ENCODE data around the gene GGA1.

GGA1 gene

GRCh38 chr22:37630839-37631435 is 22.3 kb downstream of the GGA1 start:
- no peak overlapping the region for H3K4me3 ChIP-seq (ENCODE audit: low read depth in 1 of 2, low read length in 2 of 2)
- TF ChIP-seq CTCF (IDR thresholded peaks at IDR 0.05; ENCODE audit: borderline replicate concordance, extremely low read depth, low read length, poor library complexity, severe bottlenecking) = no peak
- no peaks in the 10 kb centered on the region for H3K9me3 ChIP-seq (ENCODE audit: insufficient read depth, low read length, severe bottlenecking)
- no peak overlapping the region for H3K9ac ChIP-seq (ENCODE audit: low read depth, low read length)
- peaks cover 2% of the 10 kb centered on the region; the same call in 1 of the 2 replicates for H3K4me1 ChIP-seq (ENCODE audit: insufficient read depth, low read length)
- H4K20me1 ChIP-seq (ENCODE audit: insufficient read depth, low read length) = peaks cover 7% of the 10 kb centered on the region
- no peak for ATAC-seq (ENCODE audit: insufficient read depth, low read depth)
- H3K27me3 ChIP-seq (ENCODE audit: insufficient read depth, low read length, poor library complexity) = no peaks in the 10 kb centered on the region
- no peaks in the 10 kb centered on the region for H3K79me2 ChIP-seq (ENCODE audit: insufficient read depth, low read length)
- H2AFZ ChIP-seq (ENCODE audit: low read depth, low read length) = no peak overlapping the region
- H3K27ac ChIP-seq (ENCODE audit: low read length) = no peak overlapping the region
- DNase-seq = no peak
- H3K4me2 ChIP-seq (ENCODE audit: insufficient read depth, low read length) = no peak overlapping the region
- peaks cover 46% of the 10 kb centered on the region for H3K36me3 ChIP-seq (ENCODE audit: insufficient read depth, low read length)

- Histone ChIP-seq H3K79me2 (ENCODE audit: insufficient read depth, low read length) (no peaks in the 10 kb centered on the region), H3K27me3 (ENCODE audit: insufficient read depth, low read length, poor library complexity) (no peaks in the 10 kb centered on the region), H2AFZ (ENCODE audit: low read depth, low read length) (no peak overlapping the region), H3K36me3 (ENCODE audit: insufficient read depth, low read length) (peaks cover 43% of the 10 kb centered on the region), H4K20me1 (ENCODE audit: insufficient read depth, low read length) (peaks cover 7% of the 10 kb centered on the region), H3K9ac (ENCODE audit: low read depth, low read length) (no peak overlapping the region), H3K4me1 (ENCODE audit: insufficient read depth, low read length) (peaks cover 9% of the 10 kb centered on the region), H3K4me2 (ENCODE audit: insufficient read depth, low read length) (no peak overlapping the region), H3K4me3 (ENCODE audit: low read depth in 1 of 2, low read length in 2 of 2) (no peak overlapping the region), H3K27ac (ENCODE audit: low read length) (no peak overlapping the region), H3K9me3 (ENCODE audit: insufficient read depth, low read length, severe bottlenecking) (no peaks in the 10 kb centered on the region)
- ATAC-seq (ENCODE audit: insufficient read depth, low read depth) = no peak
- DNase-seq = no peak
- TF ChIP-seq EZH2 (IDR thresholded peaks at IDR 0.05; ENCODE audit: borderline replicate concordance, low read depth, low read length, severe bottlenecking) (no peak), CTCF (IDR thresholded peaks at IDR 0.05; ENCODE audit: borderline replicate concordance, extremely low read depth, low read length, poor library complexity, severe bottlenecking) (no peak)
These were observed 23.0 kb downstream of the GGA1 start for GRCh38 chr22:37631448-37632173.

GRCh38 chr22:37632174-37633088 is 23.8 kb downstream of the GGA1 start:
- Histone ChIP-seq H3K4me2 (ENCODE audit: insufficient read depth, low read length) (no peak overlapping the region), H3K36me3 (ENCODE audit: insufficient read depth, low read length) (peaks cover 43% of the 10 kb centered on the region)

More at GRCh38 chr22:37632174-37633088, 23.8 kb downstream of the GGA1 start:
- no peaks in the 10 kb centered on the region for H3K79me2 ChIP-seq (ENCODE audit: insufficient read depth, low read length)
- no peak for ATAC-seq (ENCODE audit: insufficient read depth, low read depth)
- peaks cover 17% of the 10 kb centered on the region for H3K4me1 ChIP-seq (ENCODE audit: insufficient read depth, low read length)
- TF ChIP-seq CTCF (IDR thresholded peaks at IDR 0.05; ENCODE audit: borderline replicate concordance, extremely low read depth, low read length, poor library complexity, severe bottlenecking) (no peak), EZH2 (IDR thresholded peaks at IDR 0.05; ENCODE audit: borderline replicate concordance, low read depth, low read length, severe bottlenecking) (no peak)
- H3K4me3 ChIP-seq (ENCODE audit: low read depth in 1 of 2, low read length in 2 of 2) = no peak overlapping the region
- H2AFZ ChIP-seq (ENCODE audit: low read depth, low read length) = no peak overlapping the region
- DNase-seq = no peak
- H3K27ac ChIP-seq (ENCODE audit: low read length) = no peak overlapping the region
- no peaks in the 10 kb centered on the region for H3K9me3 ChIP-seq (ENCODE audit: insufficient read depth, low read length, severe bottlenecking)
- H3K9ac ChIP-seq (ENCODE audit: low read depth, low read length) = no peak overlapping the region
- peaks cover 7% of the 10 kb centered on the region for H4K20me1 ChIP-seq (ENCODE audit: insufficient read depth, low read length)
- no peaks in the 10 kb centered on the region for H3K27me3 ChIP-seq (ENCODE audit: insufficient read depth, low read length, poor library complexity)

All from DND-41 (cell line).